ENCODE measurements around the gene UGT2B11.
"Not testable (repeated sequence)": the region's sequence is repeated elsewhere in the genome, so short reads cannot be mapped to it uniquely, and the experiment has no call there.

Gene UGT2B11

DNA sequence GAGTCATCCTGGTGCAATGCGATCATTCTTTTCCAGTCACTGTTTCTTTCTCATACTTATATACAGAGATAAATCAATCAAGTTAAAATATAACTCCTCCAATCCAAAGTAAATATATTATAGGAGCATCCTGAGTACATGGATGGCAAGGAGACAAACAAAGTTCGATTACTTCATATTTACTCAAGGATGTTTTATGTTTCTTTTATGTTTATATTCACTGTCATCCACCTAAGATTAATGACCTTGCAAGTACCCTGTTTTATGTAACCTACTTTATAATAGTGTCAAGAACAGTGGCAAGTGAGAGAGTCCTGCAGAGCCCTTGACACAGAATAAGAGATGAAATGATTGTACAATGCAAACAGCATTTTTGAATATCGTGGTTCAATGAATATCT is at the start of gene UGT2B11:
Gene UGT2B11 (minus strand): TSS at position 33 of the 400 bp plus-strand sequence. CDS start 26 bp downstream, at position 7.
- no peak for DNase-seq (ENCODE audit: low read depth in 1 of 2, low spot score in 1 of 2)

GRCh38 chr4:69253147-69253772 is 38.7 kb upstream of the UGT2B11 start:
- DNase-seq (ENCODE audit: low read depth in 1 of 2, low spot score in 1 of 2) = not testable (repeated sequence)

DNA sequence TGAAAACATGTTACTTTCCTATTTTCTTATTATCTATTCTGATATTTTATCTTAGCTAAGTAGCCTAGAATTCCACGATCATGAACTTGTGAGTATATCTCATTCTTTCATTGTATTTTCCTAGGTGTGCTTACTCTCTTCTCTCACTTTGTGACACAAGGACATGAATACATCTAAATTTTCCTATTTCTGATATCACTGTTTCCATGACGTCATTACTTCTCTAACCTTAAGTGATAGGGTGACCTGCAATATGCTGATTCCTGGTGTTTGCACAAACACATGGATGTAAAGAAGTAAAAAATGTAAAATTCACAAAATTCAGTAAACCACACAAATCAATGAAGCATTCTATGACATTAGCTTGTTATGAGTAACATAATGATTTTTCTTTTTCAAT is 36.3 kb upstream of the UGT2B11 start:
- not testable (repeated sequence) for DNase-seq (ENCODE audit: low read depth in 1 of 2, low spot score in 1 of 2)

- DNase-seq (ENCODE audit: low read depth in 1 of 2, low spot score in 1 of 2) = not testable (repeated sequence)
Observed at GRCh38 chr4:69242562-69243240, 28.2 kb upstream of the UGT2B11 start.

GRCh38 chr4:69241746-69242145 is 27.2 kb upstream of the UGT2B11 start:
- DNase-seq (ENCODE audit: low read depth in 1 of 2, low spot score in 1 of 2) = not testable (repeated sequence)

- DNase-seq (ENCODE audit: low read depth in 1 of 2, low spot score in 1 of 2) = not testable (repeated sequence)
Observed at GRCh38 chr4:69240787-69241186, 26.2 kb upstream of the UGT2B11 start.

DNA sequence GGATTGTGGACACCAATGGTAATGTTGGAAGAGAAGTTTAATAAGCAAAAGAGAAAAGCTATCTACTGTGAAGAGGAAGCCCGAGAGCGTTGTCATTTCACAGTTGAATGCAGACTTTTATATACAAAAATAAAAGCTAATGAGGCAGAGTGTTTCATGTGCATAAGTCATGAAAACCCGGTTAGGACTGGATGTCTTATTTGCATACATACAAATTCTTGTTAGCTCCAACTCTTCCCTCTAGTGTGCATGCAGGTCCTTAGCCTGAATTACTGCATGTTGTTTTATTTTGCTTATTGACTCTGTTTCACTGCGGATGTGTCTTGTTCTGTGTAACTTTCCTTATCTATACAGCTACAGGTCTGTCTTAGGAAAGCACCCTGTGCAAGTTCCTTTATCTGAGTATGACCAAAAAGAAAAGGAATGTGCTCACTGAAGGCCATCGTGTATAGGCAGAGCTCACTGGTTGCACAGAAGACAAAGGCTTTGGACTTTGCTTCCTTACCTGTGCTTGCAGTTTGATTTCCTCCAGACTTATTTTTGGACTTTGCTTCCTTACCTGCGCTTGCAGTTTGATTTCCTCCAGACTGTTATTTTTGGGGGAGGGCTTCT is 25.1 kb upstream of the UGT2B11 start:
- no peak for DNase-seq (ENCODE audit: low read depth in 1 of 2, low spot score in 1 of 2)

DNA sequence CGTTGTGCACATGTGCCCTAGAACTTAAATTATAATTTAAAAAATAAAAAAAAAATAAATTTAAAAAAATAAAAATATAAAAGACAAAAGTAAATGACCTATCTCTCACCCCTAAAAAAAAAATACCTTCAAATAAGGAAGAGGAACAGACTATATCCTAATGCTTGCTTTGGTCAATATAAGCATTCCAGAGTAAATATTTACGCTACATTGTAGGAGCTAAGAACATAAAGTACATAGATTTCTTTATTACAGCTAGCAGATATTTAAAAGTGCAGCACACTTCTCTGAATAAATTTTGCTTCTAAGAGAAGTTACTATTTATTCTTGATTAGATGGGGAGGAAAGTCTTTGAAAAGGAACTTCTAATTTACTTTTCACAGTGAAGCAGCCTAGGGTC is 24.5 kb upstream of the UGT2B11 start:
- DNase-seq (ENCODE audit: low read depth in 1 of 2, low spot score in 1 of 2) = no peak

GRCh38 chr4:69224891-69225290 is 10.3 kb upstream of the UGT2B11 start:
- DNase-seq (ENCODE audit: low read depth in 1 of 2, low spot score in 1 of 2) = no peak

GRCh38 chr4:69223277-69223676 is 8.7 kb upstream of the UGT2B11 start:
- not testable (repeated sequence) for DNase-seq (ENCODE audit: low read depth in 1 of 2, low spot score in 1 of 2)

GRCh38 chr4:69218491-69218890 is 3.9 kb upstream of the UGT2B11 start:
- DNase-seq (ENCODE audit: low read depth in 1 of 2, low spot score in 1 of 2) = not testable (repeated sequence)

DNA sequence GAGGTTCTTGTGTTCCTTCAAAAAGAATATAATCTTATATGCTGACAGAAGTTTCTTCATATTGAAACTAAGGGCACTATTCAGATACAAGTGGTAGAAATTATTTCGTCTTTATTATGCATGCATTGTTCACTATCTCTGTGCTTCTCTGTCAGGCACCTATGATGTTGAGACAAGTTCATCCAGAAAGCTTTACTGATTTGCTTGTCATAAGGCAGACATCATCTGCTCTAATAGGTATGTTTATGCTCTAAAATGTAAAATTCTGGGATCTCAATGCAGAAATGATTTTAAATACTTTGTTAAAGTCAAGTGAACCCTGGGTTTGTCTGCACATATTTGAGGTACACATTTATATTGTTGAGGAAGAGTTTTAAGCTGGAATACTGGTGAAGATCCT is 3.6 kb downstream of the UGT2B11 start:
- DNase-seq (ENCODE audit: low read depth in 1 of 2, low spot score in 1 of 2) = no peak

GRCh38 chr4:69198506-69198905 is 16.0 kb downstream of the UGT2B11 start:
- not testable (repeated sequence) for DNase-seq (ENCODE audit: low read depth in 1 of 2, low spot score in 1 of 2)

GRCh38 chr4:69196209-69196965 is 18.2 kb downstream of the UGT2B11 start:
- no peak for DNase-seq (ENCODE audit: low read depth in 1 of 2, low spot score in 1 of 2)

GRCh38 chr4:69194166-69194565 is 20.4 kb downstream of the UGT2B11 start:
- no peak for DNase-seq (ENCODE audit: low read depth in 1 of 2, low spot score in 1 of 2)

GRCh38 chr4:69191905-69192304 is 22.6 kb downstream of the UGT2B11 start:
- DNase-seq (ENCODE audit: low read depth in 1 of 2, low spot score in 1 of 2) = not testable (repeated sequence)

- DNase-seq (ENCODE audit: low read depth in 1 of 2, low spot score in 1 of 2) = not testable (repeated sequence)
Observed at GRCh38 chr4:69190621-69191020, 23.9 kb downstream of the UGT2B11 start.

DNA sequence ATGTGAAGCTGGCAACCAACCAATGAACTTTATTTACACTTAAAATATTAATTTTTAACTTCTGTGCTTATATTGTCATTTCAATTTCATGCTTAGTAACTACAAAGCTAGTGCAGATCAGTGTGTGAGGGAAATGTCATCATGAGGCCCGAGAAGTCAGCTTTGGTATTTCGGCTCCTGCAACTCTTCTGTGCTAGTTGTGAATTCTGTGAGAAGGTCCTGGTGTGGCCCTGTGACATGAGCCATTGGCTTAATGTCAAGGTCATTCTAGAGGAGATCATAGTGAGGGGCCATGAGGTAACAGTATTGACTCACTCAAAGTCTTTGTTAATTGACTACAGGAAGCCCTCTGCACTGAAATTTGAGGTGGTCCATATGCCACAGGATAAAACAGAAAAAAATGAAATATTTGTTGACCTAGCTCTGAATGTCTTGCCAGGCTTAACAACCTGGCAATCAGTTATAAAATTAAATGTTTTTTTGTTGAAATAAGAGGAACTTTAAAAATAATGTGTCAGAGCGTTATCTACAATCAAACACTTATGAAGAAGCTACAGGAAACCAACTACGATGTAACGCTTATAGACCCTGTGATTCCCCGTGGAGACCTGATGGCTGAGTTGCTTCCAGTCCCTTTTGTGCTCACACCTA is 32.9 kb downstream of the UGT2B11 start:
- not testable (repeated sequence) for DNase-seq (ENCODE audit: low read depth in 1 of 2, low spot score in 1 of 2)

DNA sequence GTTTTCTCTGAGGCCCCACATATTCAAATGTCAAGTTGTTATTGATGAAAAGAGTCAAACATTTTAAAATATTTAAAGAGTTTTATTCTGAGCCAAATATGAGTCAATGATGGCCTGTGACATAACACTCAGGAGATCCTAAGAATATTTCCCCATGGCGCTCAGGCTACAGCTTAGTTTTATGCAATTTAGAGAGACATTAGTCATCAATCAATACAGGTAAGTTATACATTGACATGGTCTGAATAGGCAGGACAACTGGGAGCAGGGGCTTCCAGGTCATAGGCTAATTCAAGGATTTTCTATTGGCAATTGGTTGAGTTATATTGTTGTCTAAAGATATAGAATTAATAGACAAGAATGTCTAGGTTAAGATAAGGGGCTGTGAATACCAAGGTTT is 34.7 kb downstream of the UGT2B11 start:
- not testable (repeated sequence) for DNase-seq (ENCODE audit: low read depth in 1 of 2, low spot score in 1 of 2)

DNA sequence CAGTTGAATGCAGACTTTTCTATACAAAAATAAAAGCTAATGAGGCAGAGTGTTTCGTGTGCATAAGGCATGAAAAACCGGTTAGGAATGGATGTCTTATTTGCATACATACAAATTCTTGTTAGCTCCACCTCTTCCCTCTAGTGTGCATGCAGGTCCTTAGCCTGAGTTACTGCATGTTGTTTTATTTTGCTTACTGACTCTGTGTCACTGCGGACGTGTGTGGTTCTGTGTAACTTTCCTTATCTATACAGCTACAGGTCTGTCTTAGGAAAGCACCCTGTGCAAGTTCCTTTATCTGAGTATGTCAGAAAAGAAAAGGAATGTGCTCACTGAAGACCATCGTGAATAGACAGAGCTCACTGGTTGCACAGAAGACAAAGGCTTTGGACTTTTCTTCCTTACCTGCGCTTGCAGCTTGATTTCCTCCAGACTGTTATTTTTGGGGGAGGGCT is 35.8 kb downstream of the UGT2B11 start:
- DNase-seq (ENCODE audit: low read depth in 1 of 2, low spot score in 1 of 2) = not testable (repeated sequence)
